ENCODE data around the gene BOLL.
"Not testable (repeated sequence)": the region's sequence is repeated elsewhere in the genome, so short reads cannot be mapped to it uniquely, and the experiment has no call there.

BOLL gene

GRCh38 chr2:197710424-197711042, 74.6 kb downstream of the BOLL start:
- TF ChIP-seq CTCF (IDR thresholded peaks at IDR 0.05), result no peak
- no peak for TF ChIP-seq ZFX (IDR thresholded peaks at IDR 0.05; ENCODE audit: borderline replicate concordance)
- H3K27ac ChIP-seq, result no peak overlapping the region

GRCh38 chr2:197709140-197709539, 76.0 kb downstream of the BOLL start:
- H3K27ac ChIP-seq, result not testable (repeated sequence)

- H3K27ac ChIP-seq, result no peak overlapping the region
- TF ChIP-seq ZFX (IDR thresholded peaks at IDR 0.05; ENCODE audit: borderline replicate concordance), result no peak
- TF ChIP-seq CTCF (IDR thresholded peaks at IDR 0.05), result no peak
Measured at GRCh38 chr2:197708331-197708730, 76.8 kb downstream of the BOLL start.

GRCh38 chr2:197707316-197708213, 77.6 kb downstream of the BOLL start:
- H3K27ac ChIP-seq, result peak overlapping the region; percentile 74
- TF ChIP-seq ZFX (IDR thresholded peaks at IDR 0.05; ENCODE audit: borderline replicate concordance) (no peak), CTCF (IDR thresholded peaks at IDR 0.05) (peak; percentile 80)

GRCh38 chr2:197706839-197707207, 78.3 kb downstream of the BOLL start:
- peak overlapping the region; percentile 74 for H3K27ac ChIP-seq
- TF ChIP-seq ZFX (IDR thresholded peaks at IDR 0.05; ENCODE audit: borderline replicate concordance) (no peak), CTCF (IDR thresholded peaks at IDR 0.05) (no peak)

GRCh38 chr2:197705912-197706838, 78.9 kb downstream of the BOLL start:
- TF ChIP-seq ZFX (IDR thresholded peaks at IDR 0.05; ENCODE audit: borderline replicate concordance), result no peak
- no peak for TF ChIP-seq CTCF (IDR thresholded peaks at IDR 0.05)
- H3K27ac ChIP-seq, result peak overlapping the region; percentile 74

GRCh38 chr2:197705121-197705911, 79.8 kb downstream of the BOLL start, which contains the start of gene MARS2:
Gene MARS2, plus strand, starts transcription at chr2:197705369. Its CDS starts 37 bp downstream, at chr2:197705406.
- peak within 1 kb of the TSS; percentile 74 for H3K27ac ChIP-seq
- TF ChIP-seq CTCF (IDR thresholded peaks at IDR 0.05), result no peak
- no peak for TF ChIP-seq ZFX (IDR thresholded peaks at IDR 0.05; ENCODE audit: borderline replicate concordance)
